Dedifferentiated amniotic fluid mesenchymal stem cell (primary cell): ENCODE measurements around the gene LYPLA2.
"Not testable (repeated sequence)": the region's sequence is repeated elsewhere in the genome, so short reads cannot be mapped to it uniquely, and the experiment has no call there.

Source experiments
- DNase-seq: peaks from one replicate; pipeline ENCODE4 v3.0.0-alpha.2; 2016; ENCODE audit errors: extremely low spot score

LYPLA2 gene

GRCh38 chr1:23827717-23828116 is 36.8 kb downstream of the LYPLA2 start:
- no peak for DNase-seq

- DNase-seq: not testable (repeated sequence)
Observed at GRCh38 chr1:23834156-23834555, 43.2 kb downstream of the LYPLA2 start.

- DNase-seq: no peak
Observed at GRCh38 chr1:23836037-23836436, 45.1 kb downstream of the LYPLA2 start.

- no peak for DNase-seq
Observed at GRCh38 chr1:23837908-23838307, 47.0 kb downstream of the LYPLA2 start.

GRCh38 chr1:23838401-23838866 is 47.5 kb downstream of the LYPLA2 start:
- DNase-seq: peak; percentile 31

GRCh38 chr1:23843644-23844043 is 52.7 kb downstream of the LYPLA2 start:
- no peak for DNase-seq
